HL-60 (cell line): ENCODE results near the gene SLC30A1.

Experiments used
- DNase-seq, 2 experiments: peaks; one replicate each; pipeline ENCODE4 v3.0.0-alpha.2; 2010 to 2020; ENCODE audit warnings: low read depth in 1 of 2, low spot score in 1 of 2
- H3K27ac ChIP-seq: fragments of 250-450 bp; sonication (Bioruptor Pico); replicated peaks from 2 replicates; pipeline ENCODE4 v1.5.1; 2020; ENCODE audit warnings: mild to moderate bottlenecking, moderate library complexity
- H3K27me3 ChIP-seq: fragments of 250-450 bp; sonication (Bioruptor Pico); 2 replicates; pipeline ENCODE4 v1.5.1; 2021; ENCODE audit warnings: mild to moderate bottlenecking, moderate library complexity; ENCODE audit not compliant: insufficient read depth, poor library complexity, severe bottlenecking
- H3K4me3 ChIP-seq: replicated peaks from 2 replicates; pipeline ENCODE4 v1.5.1; 2011; ENCODE audit warnings: mild to moderate bottlenecking, control low read depth, low read length; ENCODE audit not compliant: insufficient read depth
- CTCF ChIP-seq: IDR thresholded peaks from one replicate; pipeline ENCODE4 v1.5.1; 2011; ENCODE audit warnings: low read length, control low read depth, inconsistent platforms; ENCODE audit not compliant: insufficient read depth
- GABPA ChIP-seq: IDR thresholded peaks from 2 replicates; pipeline ENCODE4 v1.6.1; 2012; ENCODE audit warnings: low read depth
- POLR2AphosphoS5 ChIP-seq: IDR thresholded peaks from 2 replicates; pipeline ENCODE4 v1.6.1; 2012; ENCODE audit warnings: low read depth
- REST ChIP-seq: IDR thresholded peaks from 2 replicates; pipeline ENCODE4 v1.6.1; 2012; ENCODE audit warnings: low read depth; ENCODE audit not compliant: insufficient replicate concordance
- SPI1 ChIP-seq: IDR thresholded peaks from 2 replicates; pipeline ENCODE4 v1.6.1; 2012; ENCODE audit warnings: low read depth, mild to moderate bottlenecking, borderline replicate concordance

The SLC30A1 gene

GRCh38 chr1:211586538-211586937, 7.6 kb upstream of the SLC30A1 start:
- no peak for DNase-seq

GRCh38 chr1:211583011-211583992, 4.3 kb upstream of the SLC30A1 start:
- no peak overlapping the region for H3K4me3 ChIP-seq
- H3K27ac ChIP-seq = peak overlapping the region; percentile 44
- no peaks in the 10 kb centered on the region for H3K27me3 ChIP-seq
- TF ChIP-seq SPI1 (peak; percentile 41; the same call in 1 of the 2 replicates), GABPA (no peak), REST (no peak)
- peak in 1 of 2 experiments; percentile 59 for DNase-seq

More at GRCh38 chr1:211586538-211586937, 7.6 kb upstream of the SLC30A1 start:
- Histone ChIP-seq H3K27ac (no peak overlapping the region), H3K4me3 (no peak overlapping the region), H3K27me3 (no peaks in the 10 kb centered on the region)
- TF ChIP-seq REST (no peak), CTCF (no peak), GABPA (no peak), SPI1 (no peak), POLR2AphosphoS5 (no peak)

GRCh38 chr1:211581526-211581925, 2.6 kb upstream of the SLC30A1 start:
- TF ChIP-seq POLR2AphosphoS5 (no peak), CTCF (no peak), GABPA (no peak), SPI1 (no peak)
- Histone ChIP-seq H3K4me3 (no peak overlapping the region), H3K27ac (no peak overlapping the region), H3K27me3 (no peaks in the 10 kb centered on the region)
- DNase-seq = no peak

GRCh38 chr1:211580303-211580687, 1.3 kb upstream of the SLC30A1 start:
- DNase-seq = no peak
- no peak overlapping the region for H3K27ac ChIP-seq
- TF ChIP-seq SPI1 (no peak), POLR2AphosphoS5 (no peak), CTCF (no peak), GABPA (no peak)
- no peak overlapping the region for H3K4me3 ChIP-seq
- no peaks in the 10 kb centered on the region for H3K27me3 ChIP-seq
